Muscle layer of colon (tissue), 2 donors: ENCODE measurements around the gene TRAP1.

Experiments used
- H3K27ac ChIP-seq: one replicate; pipeline ENCODE4 v1.7.0; 2013; ENCODE audit warnings: low read depth, mild to moderate bottlenecking, low read length, moderate library complexity
- H3K27me3 ChIP-seq, 2 donors: one replicate each; pipeline ENCODE4 v1.7.0; 2013; ENCODE audit warnings: low read length in 2 of 2, mild to moderate bottlenecking in 2 of 2; ENCODE audit not compliant: insufficient read depth in 2 of 2, control insufficient read depth in 1 of 2
- H3K36me3 ChIP-seq: one replicate; pipeline ENCODE4 v1.7.0; 2013; ENCODE audit warnings: mild to moderate bottlenecking, low read length; ENCODE audit not compliant: insufficient read depth
- H3K4me1 ChIP-seq: one replicate; pipeline ENCODE4 v1.7.0; 2013; ENCODE audit warnings: mild to moderate bottlenecking, low read length; ENCODE audit not compliant: insufficient read depth
- H3K4me3 ChIP-seq, 2 donors: one replicate each; pipeline ENCODE4 v1.7.0; 2013; ENCODE audit warnings: low read length in 2 of 2, low read depth in 1 of 2, mild to moderate bottlenecking in 1 of 2, moderate library complexity in 1 of 2
- H3K9ac ChIP-seq: one replicate; pipeline ENCODE4 v1.7.0; 2013; ENCODE audit warnings: low read length
- H3K9me3 ChIP-seq: one replicate; pipeline ENCODE4 v1.7.0; 2013; ENCODE audit warnings: mild to moderate bottlenecking, low read length
- donor health status: abdominal sarcoma.
- donor health status: Adenocarcinoma of cecum.

TRAP1 gene

DNA sequence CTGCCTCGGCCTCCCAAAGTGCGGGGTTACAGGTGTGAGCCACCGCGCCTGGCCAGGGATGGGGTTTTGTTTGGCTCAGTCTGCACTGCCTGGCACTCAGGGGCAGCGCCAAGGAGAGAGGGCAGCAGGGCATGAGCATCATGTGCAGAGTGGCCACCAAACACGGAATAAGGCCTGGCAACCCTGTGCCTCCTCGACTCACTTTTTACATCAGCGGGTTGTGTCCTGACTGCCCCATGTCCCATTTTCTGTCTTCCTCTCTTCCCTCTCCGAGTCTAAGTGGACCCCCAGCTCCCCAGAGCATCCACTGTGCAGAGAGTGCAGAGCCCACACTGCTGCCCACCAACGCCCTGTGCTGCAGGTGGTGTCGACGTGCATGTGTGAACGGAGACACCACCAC is 18.2 kb upstream of the TRAP1 start:
- Histone ChIP-seq H3K4me3 (no peak overlapping the region), H3K36me3 (peaks cover 79% of the 10 kb centered on the region), H3K9ac (no peak overlapping the region), H3K4me1 (no peaks in the 10 kb centered on the region), H3K27ac (no peak overlapping the region), H3K9me3 (no peaks in the 10 kb centered on the region), H3K27me3 (no peaks in the 10 kb centered on the region)

DNA sequence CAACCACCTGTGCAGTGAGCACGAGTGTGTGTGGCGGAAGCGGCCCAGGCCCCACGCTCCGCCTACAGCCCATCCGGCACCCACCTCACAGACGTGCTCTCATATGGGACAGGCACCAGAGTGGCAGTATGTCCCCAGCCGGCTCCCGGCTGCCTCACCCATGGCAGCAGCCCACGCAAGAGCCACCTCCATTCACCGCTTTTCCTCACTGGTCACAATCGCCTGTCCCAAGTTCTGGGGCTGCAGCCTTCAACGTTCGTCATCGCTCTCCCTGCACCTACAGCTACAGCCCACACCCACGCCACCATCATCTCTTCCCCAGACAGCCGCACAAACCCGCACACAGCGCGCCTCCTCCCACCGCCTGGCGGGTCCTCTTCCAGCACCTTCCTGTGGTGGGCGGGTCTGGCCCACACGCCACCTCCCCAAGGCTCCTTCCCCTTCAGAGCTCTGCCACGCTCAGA is 17.5 kb upstream of the TRAP1 start:
- Histone ChIP-seq H3K27ac (no peak overlapping the region), H3K36me3 (peaks cover 80% of the 10 kb centered on the region), H3K4me1 (no peaks in the 10 kb centered on the region), H3K27me3 (no peaks in the 10 kb centered on the region), H3K9me3 (no peaks in the 10 kb centered on the region), H3K9ac (no peak overlapping the region), H3K4me3 (no peak overlapping the region)

- Histone ChIP-seq H3K4me1 (no peaks in the 10 kb centered on the region), H3K9me3 (no peaks in the 10 kb centered on the region), H3K27me3 (no peaks in the 10 kb centered on the region), H3K27ac (no peak overlapping the region), H3K9ac (no peak overlapping the region), H3K36me3 (peaks cover 79% of the 10 kb centered on the region), H3K4me3 (no peak overlapping the region)
Measured at GRCh38 chr16:3734084-3734757, 16.9 kb upstream of the TRAP1 start.

DNA sequence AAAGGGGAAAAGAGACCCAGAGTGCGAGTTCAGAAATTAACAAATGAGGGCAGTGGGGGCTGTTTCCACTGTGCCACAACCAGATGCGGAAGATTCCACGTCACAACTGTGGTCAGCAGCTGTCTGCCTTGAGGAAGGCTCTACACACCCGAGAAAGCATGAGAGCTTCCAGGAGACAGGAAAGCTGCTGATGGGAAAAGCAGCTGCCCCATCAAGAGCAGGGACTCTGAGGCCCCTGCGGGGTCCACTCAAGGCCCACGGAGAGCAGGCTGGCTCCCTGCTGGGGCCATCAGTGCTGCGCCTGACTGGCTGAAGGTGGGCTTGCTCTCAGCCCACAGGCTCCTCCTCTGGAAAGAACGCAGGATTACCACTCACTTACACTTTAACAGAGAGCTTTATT is 14.8 kb upstream of the TRAP1 start:
- no peak overlapping the region for H3K9ac ChIP-seq
- peaks cover 78% of the 10 kb centered on the region for H3K36me3 ChIP-seq

GRCh38 chr16:3731126-3731935 is 14.0 kb upstream of the TRAP1 start:
- peaks cover 70% of the 10 kb centered on the region for H3K36me3 ChIP-seq
- H3K4me3 ChIP-seq: no peak overlapping the region
- H3K9ac ChIP-seq: no peak overlapping the region
- H3K4me1 ChIP-seq: no peaks in the 10 kb centered on the region
- no peaks in the 10 kb centered on the region for H3K9me3 ChIP-seq
- H3K27ac ChIP-seq: no peak overlapping the region
- no peaks in the 10 kb centered on the region for H3K27me3 ChIP-seq

More for the DNA sequence above, 14.8 kb upstream of the TRAP1 start:
- Histone ChIP-seq H3K9me3 (no peaks in the 10 kb centered on the region), H3K4me3 (no peak overlapping the region), H3K4me1 (no peaks in the 10 kb centered on the region), H3K27me3 (no peaks in the 10 kb centered on the region), H3K27ac (no peak overlapping the region)

- H3K4me3 ChIP-seq: no peak overlapping the region
- peaks cover 61% of the 10 kb centered on the region for H3K36me3 ChIP-seq
- H3K27ac ChIP-seq: no peak overlapping the region
- H3K9me3 ChIP-seq: no peaks in the 10 kb centered on the region
- H3K27me3 ChIP-seq: no peaks in the 10 kb centered on the region
- no peak overlapping the region for H3K9ac ChIP-seq
- H3K4me1 ChIP-seq: no peaks in the 10 kb centered on the region
Measured at GRCh38 chr16:3730161-3731125, 13.1 kb upstream of the TRAP1 start.

DNA sequence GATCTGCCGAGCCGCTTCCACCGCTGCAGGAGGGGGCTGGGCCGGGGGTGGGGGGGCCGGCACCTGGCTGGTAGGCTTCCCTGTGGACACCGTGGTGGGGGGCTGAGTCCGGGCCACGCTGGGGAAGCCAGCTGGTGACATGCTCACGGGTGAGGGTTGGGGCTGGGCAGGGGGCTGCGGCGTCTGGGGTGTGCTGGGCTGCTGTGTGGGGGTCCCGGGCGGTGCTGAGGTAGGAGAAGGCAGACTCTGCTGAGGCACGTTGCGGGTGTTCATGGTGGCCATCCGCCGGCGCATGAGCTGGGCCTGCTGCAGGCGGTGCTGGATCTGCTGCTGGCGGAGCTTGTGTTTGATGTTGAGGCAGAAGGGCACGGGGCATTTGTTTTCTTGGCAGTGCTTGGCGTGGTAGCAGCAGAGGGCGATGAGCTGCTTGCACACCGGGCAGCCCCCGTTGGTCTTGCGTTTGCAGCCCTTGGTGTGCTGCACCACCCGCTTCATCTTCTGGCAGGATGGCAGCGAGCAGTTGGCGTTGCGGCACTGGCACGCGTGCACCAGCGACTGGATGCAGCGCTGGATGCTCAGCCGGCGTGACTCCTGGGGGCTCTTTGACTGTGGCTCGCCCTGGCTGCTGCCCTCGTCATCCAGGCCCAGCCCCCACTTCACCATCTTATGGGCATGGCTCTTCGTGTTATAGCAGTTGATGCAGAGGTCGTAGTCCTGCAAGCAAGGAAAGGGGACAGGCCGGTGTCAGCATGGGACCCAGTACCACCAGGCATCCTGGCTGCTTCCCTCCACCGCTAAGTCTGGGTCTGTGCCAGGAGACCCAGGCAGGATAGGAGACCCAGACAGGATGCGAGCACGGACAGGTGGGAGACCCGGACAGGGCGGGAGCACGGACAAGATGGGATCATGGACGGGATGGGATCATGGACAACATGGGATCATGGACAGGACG is 12.1 kb upstream of the TRAP1 start:
- H3K9ac ChIP-seq: no peak overlapping the region
- no peak overlapping the region for H3K4me3 ChIP-seq
- H3K27me3 ChIP-seq: no peaks in the 10 kb centered on the region
- H3K4me1 ChIP-seq: no peaks in the 10 kb centered on the region
- H3K27ac ChIP-seq: no peak overlapping the region
- peaks cover 51% of the 10 kb centered on the region for H3K36me3 ChIP-seq
- H3K9me3 ChIP-seq: no peaks in the 10 kb centered on the region

DNA sequence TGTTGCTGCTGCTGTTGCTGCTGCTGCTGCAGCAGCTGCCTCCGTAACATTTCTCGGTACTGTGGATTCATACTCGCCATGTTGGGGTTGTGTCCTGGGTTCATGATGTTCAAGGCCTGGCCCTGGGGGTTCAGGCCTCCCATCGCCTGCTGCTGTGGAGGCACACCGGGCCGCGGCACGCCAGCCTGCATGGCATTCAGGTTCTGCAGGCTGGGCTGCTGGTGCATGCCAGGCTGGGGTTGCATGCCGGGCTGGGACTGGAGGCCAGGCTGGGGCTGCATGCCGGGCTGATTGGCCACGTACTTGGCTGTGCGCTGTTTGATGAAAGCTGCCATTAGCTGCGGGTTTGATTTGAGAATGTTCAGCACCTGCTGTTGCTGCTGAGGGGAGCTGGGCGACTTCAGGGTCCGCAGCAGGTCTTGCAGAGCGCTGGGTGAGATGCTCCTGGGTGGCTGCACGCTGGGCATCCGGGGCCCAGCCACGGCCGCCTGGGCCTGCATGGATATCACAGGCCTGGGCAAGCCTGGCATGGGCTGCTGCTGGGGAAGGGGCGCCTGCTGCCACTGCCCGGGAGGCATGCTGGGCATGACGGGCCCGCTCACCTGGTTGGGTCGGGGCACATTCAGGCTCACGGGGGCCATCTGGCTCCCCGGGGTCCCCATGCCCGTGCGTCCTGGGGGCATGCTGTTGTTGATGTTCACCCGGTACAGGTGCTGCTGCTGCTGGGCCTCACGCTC is 11.3 kb upstream of the TRAP1 start:
- H3K9ac ChIP-seq: no peak overlapping the region
- no peaks in the 10 kb centered on the region for H3K4me1 ChIP-seq
- no peak overlapping the region for H3K4me3 ChIP-seq
- no peaks in the 10 kb centered on the region for H3K27me3 ChIP-seq
- H3K36me3 ChIP-seq: peaks cover 45% of the 10 kb centered on the region
- H3K9me3 ChIP-seq: no peaks in the 10 kb centered on the region
- H3K27ac ChIP-seq: no peak overlapping the region

- no peak overlapping the region for H3K4me3 ChIP-seq
- no peaks in the 10 kb centered on the region for H3K4me1 ChIP-seq
- H3K27me3 ChIP-seq: no peaks in the 10 kb centered on the region
- H3K36me3 ChIP-seq: peaks cover 45% of the 10 kb centered on the region
- no peak overlapping the region for H3K27ac ChIP-seq
- H3K9ac ChIP-seq: no peak overlapping the region
- H3K9me3 ChIP-seq: no peaks in the 10 kb centered on the region
Measured at GRCh38 chr16:3727806-3728381, 10.6 kb upstream of the TRAP1 start.
